H9 (cell line): ENCODE data around the gene HSFX2. TPM values are rescaled to one million over a fixed set of nuclear protein-coding genes. Genes with fewer than 3 reads are reported as not detected.

Experiments used
- DNase-seq: peaks from one replicate; pipeline ENCODE4 v3.0.0-alpha.2; 2017
- H2AFZ ChIP-seq: one replicate; pipeline ENCODE4 v1.6.1; 2013; ENCODE audit warnings: mild to moderate bottlenecking, low read length, control low read depth, moderate library complexity
- H2AK5ac ChIP-seq: 2 replicates; pipeline ENCODE4 v1.6.1; 2013; ENCODE audit warnings: low read length, control low read depth, mixed read lengths; ENCODE audit not compliant: insufficient read length
- H2BK120ac ChIP-seq: one replicate; pipeline ENCODE4 v1.6.1; 2013; ENCODE audit warnings: low read depth, mild to moderate bottlenecking, low read length, control low read depth, inconsistent platforms; ENCODE audit not compliant: poor library complexity, severe bottlenecking
- H2BK12ac ChIP-seq: 2 replicates; pipeline ENCODE4 v1.6.1; 2013; ENCODE audit warnings: low read length, control low read depth, mixed read lengths, low read depth; ENCODE audit not compliant: insufficient read length
- H2BK15ac ChIP-seq: 2 replicates; pipeline ENCODE4 v1.6.1; 2013; ENCODE audit warnings: low read depth, low read length, control low read depth
- H2BK20ac ChIP-seq: one replicate; pipeline ENCODE4 v1.6.1; 2013; ENCODE audit warnings: low read depth, mild to moderate bottlenecking, low read length, control low read depth, inconsistent platforms; ENCODE audit not compliant: poor library complexity, severe bottlenecking
- H2BK5ac ChIP-seq: 2 replicates; pipeline ENCODE4 v1.6.1; 2013; ENCODE audit warnings: low read length, control low read depth, mixed read lengths; ENCODE audit not compliant: insufficient read length
- H3K14ac ChIP-seq: 2 replicates; pipeline ENCODE4 v1.6.1; 2013; ENCODE audit warnings: low read length, control low read depth; ENCODE audit not compliant: insufficient read depth
- H3K18ac ChIP-seq: 2 replicates; pipeline ENCODE4 v1.6.1; 2013; ENCODE audit warnings: low read depth, mild to moderate bottlenecking, mixed read lengths, low read length, control low read depth; ENCODE audit not compliant: insufficient read length
- H3K23ac ChIP-seq: 2 replicates; pipeline ENCODE4 v1.6.1; 2013; ENCODE audit warnings: low read length, control low read depth, mixed read lengths, low read depth; ENCODE audit not compliant: insufficient read length
- H3K23me2 ChIP-seq: 2 replicates; pipeline ENCODE4 v1.6.1; 2013; ENCODE audit warnings: low read depth, mild to moderate bottlenecking, mixed read lengths, low read length, control low read depth; ENCODE audit not compliant: insufficient read length, poor library complexity, severe bottlenecking
- H3K27ac ChIP-seq: 2 replicates; pipeline ENCODE4 v1.5.1; 2013; ENCODE audit warnings: low read length, control low read depth, mixed read lengths, low read depth; ENCODE audit not compliant: insufficient read length
- H3K27me3 ChIP-seq: 2 replicates; pipeline ENCODE4 v1.6.1; 2013; ENCODE audit warnings: low read length, control low read depth, inconsistent platforms; ENCODE audit not compliant: insufficient read depth
- H3K4ac ChIP-seq: 2 replicates; pipeline ENCODE4 v1.6.1; 2013; ENCODE audit warnings: low read depth, mild to moderate bottlenecking, control low read depth, inconsistent platforms, low read length, moderate library complexity
- H3K4me1 ChIP-seq: 2 replicates; pipeline ENCODE4 v1.6.1; 2013; ENCODE audit warnings: low read length, control low read depth, inconsistent platforms; ENCODE audit not compliant: insufficient read depth
- H3K4me2 ChIP-seq: 2 replicates; pipeline ENCODE4 v1.6.1; 2013; ENCODE audit warnings: low read length, control low read depth, mixed read lengths; ENCODE audit not compliant: insufficient read length, insufficient read depth
- H3K56ac ChIP-seq: 2 replicates; pipeline ENCODE4 v1.6.1; 2013; ENCODE audit warnings: low read depth, mild to moderate bottlenecking, mixed read lengths, low read length, control low read depth; ENCODE audit not compliant: insufficient read length
- H3K79me1 ChIP-seq: 2 replicates; pipeline ENCODE4 v1.6.1; 2013; ENCODE audit warnings: low read depth, mild to moderate bottlenecking, moderate library complexity, low read length, control low read depth, inconsistent platforms; ENCODE audit not compliant: insufficient read depth, poor library complexity, severe bottlenecking
- H3K79me2 ChIP-seq: 2 replicates; pipeline ENCODE4 v1.6.1; 2013; ENCODE audit warnings: low read length, control low read depth, inconsistent platforms; ENCODE audit not compliant: insufficient read depth
- H3K9ac ChIP-seq: 2 replicates; pipeline ENCODE4 v1.6.1; 2013; ENCODE audit warnings: low read length, control low read depth, mixed read lengths; ENCODE audit not compliant: insufficient read length; ENCODE audit errors: extremely low read depth
- H3K9me3 ChIP-seq: one replicate; pipeline ENCODE4 v1.6.1; 2013; ENCODE audit warnings: low read depth, low read length, inconsistent platforms; ENCODE audit not compliant: control insufficient read depth
- H3T11ph ChIP-seq: one replicate; pipeline ENCODE4 v1.6.1; 2013; ENCODE audit warnings: mild to moderate bottlenecking, low read length, control low read depth, inconsistent platforms
- H4K20me1 ChIP-seq: one replicate; pipeline ENCODE4 v1.6.1; 2013; ENCODE audit not compliant: control insufficient read depth, insufficient read length, insufficient read depth
- H4K5ac ChIP-seq: 2 replicates; pipeline ENCODE4 v1.6.1; 2013; ENCODE audit warnings: low read depth, mild to moderate bottlenecking, mixed read lengths, low read length, control low read depth; ENCODE audit not compliant: insufficient read length
- H4K8ac ChIP-seq: replicated peaks from 2 replicates; pipeline ENCODE4 v1.6.1; 2013; ENCODE audit warnings: low read length, control low read depth, mixed read lengths, low read depth; ENCODE audit not compliant: insufficient read length
- H4K91ac ChIP-seq: 2 replicates; pipeline ENCODE4 v1.6.1; 2013; ENCODE audit warnings: low read depth, mild to moderate bottlenecking, moderate library complexity, mixed read lengths, low read length, control low read depth; ENCODE audit not compliant: insufficient read length
- H3K27ac Mint-ChIP-seq, 3 experiments: 2 replicates in 2 of 3; 3 replicates in 1 of 3; pipeline ENCODE4 v1.8.0; 2020 to 2021; ENCODE audit warnings: mixed read lengths in 3 of 3, mild to moderate bottlenecking in 1 of 3, moderate library complexity in 1 of 3
- H3K27me3 Mint-ChIP-seq: 2 replicates; pipeline ENCODE4 v1.8.0; 2021; ENCODE audit warnings: low read depth, mild to moderate bottlenecking, moderate library complexity, mixed read lengths
- H3K36me3 Mint-ChIP-seq, 3 experiments: 2 replicates in 2 of 3; 3 replicates in 1 of 3; pipeline ENCODE4 v1.8.0; 2020 to 2021; ENCODE audit warnings: low read depth in 3 of 3, mixed read lengths in 3 of 3; ENCODE audit not compliant: insufficient read depth in 1 of 3
- H3K4me1 Mint-ChIP-seq, 2 experiments: 2 replicates each; pipeline ENCODE4 v1.8.0; 2020; ENCODE audit warnings: mixed read lengths in 2 of 2
- H3K4me3 Mint-ChIP-seq, 2 experiments: 2 replicates in 1 of 2; 3 replicates in 1 of 2; pipeline ENCODE4 v1.8.0; 2020 to 2021; ENCODE audit warnings: mild to moderate bottlenecking in 2 of 2, mixed read lengths in 2 of 2, moderate library complexity in 1 of 2
- H3K9me3 Mint-ChIP-seq, 2 experiments: 2 replicates in 1 of 2; 3 replicates in 1 of 2; pipeline ENCODE4 v1.8.0; 2020; ENCODE audit warnings: mild to moderate bottlenecking in 2 of 2, mixed read lengths in 2 of 2, moderate library complexity in 1 of 2
- WGBS: extraction: QIAGEN DNeasy Blood & Tissue Kit; methylation state at CpG from one replicate; pipeline ENCODE4 v1.1.7; 2013; ENCODE audit warnings: missing lambda C conversion rate, low lambda C conversion rate, mixed read lengths; ENCODE audit not compliant: insufficient read length; ENCODE audit errors: extremely low coverage; 5-methylcytosine and 5-hydroxymethylcytosine counted together
- total RNA-seq: library from RNA; stranded (reverse); gene quantifications from 2 replicates; pipeline ENCODE4 v1.2.1, GENCODE V29; 2021
- TF ChIP-seq, protein P1 (sequence below): fragments of 200-600 bp; sonication (generic); conservative IDR thresholded peaks from 3 replicates; pipeline ENCODE4 v1.8.0; 2021; ENCODE audit warnings: antibody characterized with exemption, mild to moderate bottlenecking

The HSFX2 gene
- total RNA-seq, 1 experiment from 2014 or later: not detected

GRCh38 chrX:149569770-149570169 lies 25.3 kb downstream of the HSFX2 start:
- TF ChIP-seq, protein P1, sequence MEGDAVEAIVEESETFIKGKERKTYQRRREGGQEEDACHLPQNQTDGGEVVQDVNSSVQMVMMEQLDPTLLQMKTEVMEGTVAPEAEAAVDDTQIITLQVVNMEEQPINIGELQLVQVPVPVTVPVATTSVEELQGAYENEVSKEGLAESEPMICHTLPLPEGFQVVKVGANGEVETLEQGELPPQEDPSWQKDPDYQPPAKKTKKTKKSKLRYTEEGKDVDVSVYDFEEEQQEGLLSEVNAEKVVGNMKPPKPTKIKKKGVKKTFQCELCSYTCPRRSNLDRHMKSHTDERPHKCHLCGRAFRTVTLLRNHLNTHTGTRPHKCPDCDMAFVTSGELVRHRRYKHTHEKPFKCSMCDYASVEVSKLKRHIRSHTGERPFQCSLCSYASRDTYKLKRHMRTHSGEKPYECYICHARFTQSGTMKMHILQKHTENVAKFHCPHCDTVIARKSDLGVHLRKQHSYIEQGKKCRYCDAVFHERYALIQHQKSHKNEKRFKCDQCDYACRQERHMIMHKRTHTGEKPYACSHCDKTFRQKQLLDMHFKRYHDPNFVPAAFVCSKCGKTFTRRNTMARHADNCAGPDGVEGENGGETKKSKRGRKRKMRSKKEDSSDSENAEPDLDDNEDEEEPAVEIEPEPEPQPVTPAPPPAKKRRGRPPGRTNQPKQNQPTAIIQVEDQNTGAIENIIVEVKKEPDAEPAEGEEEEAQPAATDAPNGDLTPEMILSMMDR: no peak
- Histone ChIP-seq H3K4me1 (no peaks in the 10 kb centered on the region), H3K79me1 (no peaks in the 10 kb centered on the region), H3T11ph (no peak overlapping the region), H3K9me3 (peaks cover 48% of the 10 kb centered on the region), H3K56ac (no peak overlapping the region), H2AK5ac (no peak overlapping the region), H4K5ac (no peak overlapping the region), H3K9ac (no peak overlapping the region), H3K4me2 (no peak overlapping the region), H3K27me3 (no peaks in the 10 kb centered on the region), H3K18ac (no peak overlapping the region), H2BK15ac (no peak overlapping the region), H2BK20ac (no peak overlapping the region), H2BK120ac (no peak overlapping the region), H3K23me2 (no peaks in the 10 kb centered on the region), H4K20me1 (no peaks in the 10 kb centered on the region), H3K4ac (no peak overlapping the region), H4K8ac (no peak overlapping the region), H3K79me2 (no peaks in the 10 kb centered on the region), H4K91ac (no peak overlapping the region), H2BK5ac (no peak overlapping the region), H3K14ac (no peak overlapping the region), H3K23ac (no peak overlapping the region), H2BK12ac (no peak overlapping the region), H3K27ac (no peak overlapping the region), H2AFZ (no peak overlapping the region)
- Mint-ChIP-seq H3K36me3 (no peaks in the 10 kb centered on the region; a peak in 1 of 7 replicates), H3K27me3 (no peaks in the 10 kb centered on the region), H3K4me1 (peaks cover 18 to 33% of the 10 kb centered on the region in 2 experiments), H3K9me3 (peaks cover 49 to 53% of the 10 kb centered on the region in 2 experiments), H3K4me3 (no peak overlapping the region), H3K27ac (no peak overlapping the region)
- WGBS: no CpG with 5 or more reads among the region's 2 CpGs
- DNase-seq: no peak
